SK-N-SH (cell line): ENCODE results near the gene UBN2. TPM values are rescaled to one million over a fixed set of nuclear protein-coding genes. Genes with fewer than 3 reads are reported as not detected.

ENCODE experiments used
- CTCF ChIA-PET: fragments of 300-600, 350-600 bp; formaldehyde crosslinking; extraction: SDS; loops from one replicate; lab custom pipeline; 2021; lab: Yijun Ruan, JAX
- POLR2A ChIA-PET: fragments of 350-600 bp; sonication (Branson Sonifier 250); formaldehyde crosslinking; extraction: SDS; loops from one replicate; lab custom pipeline; 2020; ENCODE audit warnings: antibody characterized with exemption, inconsistent platforms; lab: Yijun Ruan, JAX
- DNase-seq: peaks from one replicate; pipeline ENCODE4 v3.0.0; 2012
- H2AFZ ChIP-seq: fragments of 200-600 bp; sonication (generic); 2 replicates; pipeline ENCODE4 v1.8.1; 2016; ENCODE audit warnings: antibody characterized with exemption, mild to moderate bottlenecking, low read depth
- H3F3A ChIP-seq: fragments of 200-600 bp; sonication (generic); replicated peaks from 2 replicates; pipeline ENCODE3; 2016; ENCODE audit warnings: antibody characterized with exemption, mild to moderate bottlenecking; ENCODE audit not compliant: insufficient read depth
- H3K27ac ChIP-seq, 2 experiments: fragments of 200-500 bp in 1 of 2; fragments of 200-600 bp in 1 of 2; sonication (Bioruptor generic) in 1 of 2; sonication (generic), shearing (Covaris generic) in 1 of 2; 2 replicates each; pipeline versions ENCODE4 v1.5.1 to v1.6.1; 2014 to 2016; ENCODE audit warnings: low read depth in 2 of 2, inconsistent platforms in 1 of 2, low read length in 1 of 2, mild to moderate bottlenecking in 1 of 2, mixed read lengths in 1 of 2
- H3K27me3 ChIP-seq: fragments of 200-600 bp; sonication (generic), shearing (Covaris generic); 2 replicates; pipeline ENCODE4 v1.6.1; 2016; ENCODE audit warnings: mixed run types; ENCODE audit not compliant: insufficient read depth
- H3K36me3 ChIP-seq, 2 experiments: fragments of 200-500 bp in 1 of 2; fragments of 200-600 bp in 1 of 2; sonication (Bioruptor generic) in 1 of 2; sonication (generic) in 1 of 2; replicated peaks in 1 of 2; 2 replicates each; pipeline versions ENCODE3 to v1.5.1; 2014 to 2016; ENCODE audit warnings: low read length in 1 of 2, mild to moderate bottlenecking in 1 of 2; ENCODE audit not compliant: insufficient read depth in 2 of 2, control insufficient read depth in 1 of 2
- H3K4me1 ChIP-seq, 2 experiments: fragments of 200-500 bp in 1 of 2; fragments of 200-600 bp in 1 of 2; sonication (Bioruptor generic) in 1 of 2; sonication (generic), shearing (Covaris generic) in 1 of 2; 2 replicates each; pipeline versions ENCODE4 v1.5.1 to v1.6.1; 2014 to 2016; ENCODE audit warnings: low read depth in 1 of 2, low read length in 1 of 2, mixed run types in 1 of 2; ENCODE audit not compliant: insufficient read depth in 2 of 2, control insufficient read depth in 1 of 2
- H3K4me2 ChIP-seq: fragments of 200-600 bp; sonication (generic), shearing (Covaris generic); 2 replicates; pipeline ENCODE4 v1.6.1; 2017; ENCODE audit warnings: mixed run types
- H3K4me3 ChIP-seq, 2 experiments: fragments of 200-500 bp in 1 of 2; fragments of 200-600 bp in 1 of 2; sonication (Bioruptor generic) in 1 of 2; sonication (generic), shearing (Covaris generic) in 1 of 2; 2 replicates each; pipeline versions ENCODE4 v1.5.1 to v1.8.1; 2014 to 2016; ENCODE audit warnings: low read depth in 2 of 2, inconsistent platforms in 1 of 2, low read length in 1 of 2, mild to moderate bottlenecking in 1 of 2, mixed read lengths in 1 of 2, moderate library complexity in 1 of 2
- H3K79me2 ChIP-seq: fragments of 200-600 bp; sonication (generic); 2 replicates; pipeline ENCODE4 v1.8.1; 2017; ENCODE audit warnings: mild to moderate bottlenecking; ENCODE audit not compliant: insufficient read depth
- H3K9ac ChIP-seq: fragments of 200-600 bp; sonication (generic); 2 replicates; pipeline ENCODE4 v1.6.1; 2017; ENCODE audit warnings: mixed run types
- H3K9me2 ChIP-seq: fragments of 200-600 bp; sonication (generic); 2 replicates; pipeline ENCODE4 v1.6.1; 2017; ENCODE audit warnings: mixed run types
- H3K9me3 ChIP-seq: fragments of 200-600 bp; sonication (generic); 2 replicates; pipeline ENCODE4 v1.6.1; 2017; ENCODE audit warnings: mixed run types, mild to moderate bottlenecking, moderate library complexity
- H4K20me1 ChIP-seq: fragments of 200-600 bp; sonication (generic); 2 replicates; pipeline ENCODE4 v1.6.1; 2017; ENCODE audit warnings: mild to moderate bottlenecking, mixed run types; ENCODE audit not compliant: insufficient read depth
- CTCF ChIP-seq: fragments of 200-600 bp; sonication (generic); IDR thresholded peaks from 2 replicates; pipeline ENCODE4 v1.6.1; 2017; ENCODE audit warnings: antibody characterized with exemption, mild to moderate bottlenecking, moderate library complexity
- ELF1 ChIP-seq: IDR thresholded peaks from 2 replicates; pipeline ENCODE4 v1.4.0; 2012
- EZH2phosphoT487 ChIP-seq: fragments of 200-600 bp; sonication (generic); IDR thresholded peaks from 2 replicates; pipeline ENCODE4 v1.6.1; 2017; ENCODE audit warnings: low read depth, mixed run types, mild to moderate bottlenecking, antibody characterized with exemption, moderate library complexity, borderline replicate concordance
- FOSL2 ChIP-seq: IDR thresholded peaks from 2 replicates; pipeline ENCODE4 v1.4.0; 2012; ENCODE audit warnings: low read depth, mild to moderate bottlenecking, moderate library complexity, borderline replicate concordance
- GABPA ChIP-seq: IDR thresholded peaks from 2 replicates; pipeline ENCODE4 v1.4.0; 2012; ENCODE audit warnings: low read depth, mild to moderate bottlenecking
- MEF2A ChIP-seq: IDR thresholded peaks from 2 replicates; pipeline ENCODE4 v1.4.0; 2012; ENCODE audit warnings: low read depth, borderline replicate concordance
- MXI1 ChIP-seq: IDR thresholded peaks from 2 replicates; pipeline ENCODE4 v1.6.1; 2012; ENCODE audit warnings: mild to moderate bottlenecking, low read depth, low read length, improper control_type of control experiment
- POLR2AphosphoS5 ChIP-seq: IDR thresholded peaks from 2 replicates; pipeline ENCODE4 v1.6.1; 2012; ENCODE audit warnings: low read depth, low read length
- RAD21 ChIP-seq: IDR thresholded peaks from 2 replicates; pipeline ENCODE4 v1.6.1; 2012; ENCODE audit warnings: mild to moderate bottlenecking, low read length
- RCOR1 ChIP-seq: fragments of 150-350 bp; IDR thresholded peaks from 2 replicates; pipeline ENCODE4 v1.6.1; 2017; ENCODE audit warnings: antibody characterized with exemption, low read length
- RFX5 ChIP-seq: IDR thresholded peaks from 2 replicates; pipeline ENCODE4 v1.6.1; 2012; ENCODE audit warnings: mild to moderate bottlenecking, improper control_type of control experiment, low read length
- RXRA ChIP-seq: IDR thresholded peaks from 2 replicates; pipeline ENCODE4 v1.4.0; 2012; ENCODE audit warnings: low read depth, mild to moderate bottlenecking, borderline replicate concordance
- SIN3A ChIP-seq: IDR thresholded peaks from 2 replicates; pipeline ENCODE4 v1.6.1; 2012; ENCODE audit warnings: low read depth, mild to moderate bottlenecking, low read length, moderate library complexity, borderline replicate concordance
- TAF1 ChIP-seq: IDR thresholded peaks from 2 replicates; pipeline ENCODE4 v1.6.1; 2012; ENCODE audit warnings: low read depth, mild to moderate bottlenecking, low read length, moderate library complexity, borderline replicate concordance
- TCF12 ChIP-seq: IDR thresholded peaks from 2 replicates; pipeline ENCODE4 v1.4.0; 2012
- TEAD4 ChIP-seq: IDR thresholded peaks from 2 replicates; pipeline ENCODE4 v1.4.0; 2012; ENCODE audit warnings: mild to moderate bottlenecking, borderline replicate concordance; ENCODE audit not compliant: insufficient read depth
- YY1 ChIP-seq: IDR thresholded peaks from 2 replicates; pipeline ENCODE4 v1.4.0; 2012; ENCODE audit warnings: low read depth, mild to moderate bottlenecking
- ZBTB33 ChIP-seq: IDR thresholded peaks from 2 replicates; pipeline ENCODE4 v1.4.0; 2012; ENCODE audit warnings: low read depth, borderline replicate concordance
- WGBS: methylation state at CpG from one replicate; pipeline ENCODE4 v1.1.6; 2017; ENCODE audit warnings: low lambda C conversion rate; 5-methylcytosine and 5-hydroxymethylcytosine counted together
- polyA plus RNA-seq, 3 experiments: library from polyadenylated mRNA; depleted of rRNA; stranded (reverse); fragments of >200 nt; gene quantifications; 2 replicates each; pipeline ENCODE4 v1.2.3, GENCODE V29; 2012
- TF ChIP-seq, protein P1 (sequence below): IDR thresholded peaks from 2 replicates; pipeline ENCODE4; 2012

Gene UBN2
- polyA plus RNA-seq, 1 of the 3 experiments (the other 2 are of a cell fraction): 2.0 TPM

GRCh38 chr7:139334399-139335150 lies 103.5 kb downstream of the UBN2 start (continued):
- TF ChIP-seq RFX5 (no peak), TEAD4 (no peak)

DNA sequence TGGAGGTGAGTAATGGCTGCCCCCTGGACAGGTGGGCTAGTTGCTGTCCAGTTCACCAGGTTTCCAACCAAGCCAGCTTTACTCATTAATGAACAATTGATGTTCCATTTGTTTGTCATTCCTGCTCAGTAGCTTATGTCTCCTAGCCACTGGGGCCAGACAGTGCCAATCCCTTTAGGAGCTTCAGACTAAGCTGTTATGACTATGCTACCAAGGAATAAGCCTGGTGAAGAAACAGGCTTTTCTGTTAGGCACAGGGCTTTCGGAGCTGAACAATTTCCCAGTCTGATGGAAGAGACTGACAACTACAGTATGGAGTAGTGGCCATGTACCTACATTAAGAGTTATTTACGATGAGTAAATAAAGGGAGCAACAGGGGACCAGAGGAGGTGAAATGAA lies 108.0 kb downstream of the UBN2 start:
- Histone ChIP-seq H3K4me3 (peak overlapping the region in 1 of 2 experiments; percentile 81; a peak in 1 of 4 replicates), H3K79me2 (peaks cover 23% of the 10 kb centered on the region), H3K36me3 (no peaks in the 10 kb centered on the region), H4K20me1 (no peaks in the 10 kb centered on the region), H2AFZ (no peak overlapping the region), H3K9ac (no peak overlapping the region), H3K4me1 (peaks cover 0 to 6% of the 10 kb centered on the region in 2 experiments; a peak in 2 of 4 replicates), H3K27me3 (no peaks in the 10 kb centered on the region), H3K4me2 (no peak overlapping the region), H3K9me2 (no peaks in the 10 kb centered on the region), H3K9me3 (no peaks in the 10 kb centered on the region), H3F3A (peaks cover 21% of the 10 kb centered on the region), H3K27ac (no peak overlapping the region)
- CTCF ChIA-PET: interaction anchor here (0.8 to 3.7 kb wide), 5 partner anchors 13 to 27 kb away, joined by 3 to 11 read pairs (median 3); partner anchors contain the start of gene LUC7L2
- 96% methylated on average over 2 of the region's 2 CpGs for WGBS
- DNase-seq: no peak
- TF ChIP-seq TAF1 (no peak), YY1 (no peak), RXRA (no peak), CTCF (no peak), MXI1 (no peak), RCOR1 (no peak), ZBTB33 (no peak), POLR2AphosphoS5 (no peak), RFX5 (no peak), EZH2phosphoT487 (no peak), SIN3A (no peak), GABPA (no peak), TCF12 (no peak), RAD21 (no peak), MEF2A (no peak), ELF1 (no peak), FOSL2 (no peak)
- TF ChIP-seq, protein P1, sequence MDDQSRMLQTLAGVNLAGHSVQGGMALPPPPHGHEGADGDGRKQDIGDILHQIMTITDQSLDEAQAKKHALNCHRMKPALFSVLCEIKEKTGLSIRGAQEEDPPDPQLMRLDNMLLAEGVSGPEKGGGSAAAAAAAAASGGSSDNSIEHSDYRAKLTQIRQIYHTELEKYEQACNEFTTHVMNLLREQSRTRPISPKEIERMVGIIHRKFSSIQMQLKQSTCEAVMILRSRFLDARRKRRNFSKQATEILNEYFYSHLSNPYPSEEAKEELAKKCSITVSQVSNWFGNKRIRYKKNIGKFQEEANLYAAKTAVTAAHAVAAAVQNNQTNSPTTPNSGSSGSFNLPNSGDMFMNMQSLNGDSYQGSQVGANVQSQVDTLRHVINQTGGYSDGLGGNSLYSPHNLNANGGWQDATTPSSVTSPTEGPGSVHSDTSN: no peak
- POLR2A ChIA-PET: interaction anchor here (1.2 kb wide), 1 partner anchor 21 kb away, joined by 3 read pairs; the partner anchor contains the start of gene LUC7L2
